NAMALWA (cell line): Measurements from ENCODE around the gene WNK1.
"Not testable (repeated sequence)": the region's sequence is repeated elsewhere in the genome, so short reads cannot be mapped to it uniquely, and the experiment has no call there.

Experiments used
- DNase-seq: peaks from one replicate; pipeline ENCODE4 v3.0.0-alpha.2; 2015; ENCODE audit warnings: low spot score

Gene WNK1

DNA sequence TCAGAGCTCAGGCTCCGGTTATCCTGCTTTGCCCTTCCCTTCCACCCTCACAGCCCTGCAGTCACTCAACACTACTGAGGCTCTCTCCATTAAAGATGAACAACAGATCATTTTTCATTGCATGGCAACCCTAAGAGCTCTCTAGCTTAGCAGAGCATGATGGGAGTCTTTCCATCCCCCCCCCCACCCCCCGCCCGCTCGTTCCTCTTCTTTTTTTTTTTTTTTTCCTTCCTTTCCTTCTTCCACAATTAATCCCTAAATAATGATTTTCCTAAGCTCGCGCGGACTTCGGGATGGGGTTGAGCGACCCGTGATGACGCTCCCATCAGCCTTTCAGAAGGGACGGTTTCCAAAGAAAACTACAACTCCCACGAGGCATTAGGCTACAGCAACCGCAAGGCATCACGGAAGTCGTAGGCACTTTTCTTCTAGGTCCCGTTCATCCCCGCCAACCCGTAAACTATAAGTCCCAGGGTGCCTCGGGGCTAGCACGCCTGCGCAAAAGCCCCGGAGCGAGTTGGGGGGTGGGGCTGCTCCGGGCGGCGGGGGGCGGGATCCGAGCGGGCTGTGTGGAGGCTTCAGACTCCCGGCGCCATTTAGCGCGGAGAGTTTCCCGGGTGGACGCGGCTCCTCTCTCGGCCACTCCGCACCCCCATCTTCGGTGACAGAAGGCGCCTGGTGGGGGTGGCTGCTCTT, at the start of gene WNK1:
TSS of gene WNK1 (plus strand) at position 581 of the 696 bp plus-strand sequence. CDS start 987 bp downstream, outside the sequence.
- peak; percentile 99 for DNase-seq

DNA sequence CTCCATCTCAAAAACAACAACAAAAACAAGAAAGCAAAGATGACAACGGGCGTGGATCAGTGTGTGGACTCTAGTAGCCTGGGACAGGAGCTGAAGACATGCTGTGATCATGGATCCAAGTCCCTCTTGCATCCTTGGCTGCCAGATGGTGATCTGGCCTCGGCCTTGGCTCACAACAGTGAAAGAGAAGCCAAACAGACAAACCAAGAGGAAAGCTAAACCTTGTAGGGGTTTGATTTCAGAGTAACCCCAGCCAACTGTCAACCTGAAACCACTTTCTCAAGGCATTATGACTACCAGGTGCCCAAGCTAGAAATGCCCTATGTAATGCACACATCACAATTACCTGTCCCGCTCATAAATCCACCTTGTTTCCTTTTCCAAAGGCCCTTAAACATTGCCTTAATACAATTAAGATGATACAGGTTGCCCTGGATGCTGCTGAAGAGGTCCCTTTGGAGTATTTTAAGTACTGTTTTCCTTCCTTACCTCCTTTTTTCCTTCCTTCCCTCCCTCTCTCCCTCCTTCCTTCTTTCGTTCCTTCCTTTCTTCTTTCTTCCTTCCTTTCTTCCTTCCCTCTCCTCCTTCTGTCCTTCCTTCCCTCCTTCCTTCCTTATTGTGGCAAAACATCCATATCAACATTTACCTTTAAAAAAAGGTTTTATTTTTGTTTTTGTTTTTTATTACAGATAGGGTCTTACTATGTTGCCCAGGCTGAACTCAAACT, 47.7 kb upstream of the WNK1 start:
- DNase-seq = no peak

DNA sequence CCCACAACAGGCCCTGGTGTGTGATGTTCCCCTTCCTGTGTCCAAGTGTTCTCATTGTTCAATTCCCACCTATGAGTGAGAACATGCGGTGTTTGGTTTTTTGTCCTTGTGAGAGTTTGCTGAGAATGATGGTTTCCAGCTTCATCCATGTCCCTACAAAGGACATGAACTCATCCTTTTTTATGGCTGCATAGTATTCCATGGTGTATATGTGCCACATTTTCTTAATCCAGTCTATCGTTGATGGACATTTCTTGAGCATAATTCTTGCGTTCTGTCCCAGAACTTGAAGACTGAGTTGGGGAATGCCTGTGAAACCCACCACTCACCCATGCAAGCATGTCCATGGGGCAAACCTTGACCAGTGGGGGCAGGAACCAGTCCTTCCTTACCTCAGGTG, 44.3 kb upstream of the WNK1 start:
- DNase-seq = not testable (repeated sequence)

DNA sequence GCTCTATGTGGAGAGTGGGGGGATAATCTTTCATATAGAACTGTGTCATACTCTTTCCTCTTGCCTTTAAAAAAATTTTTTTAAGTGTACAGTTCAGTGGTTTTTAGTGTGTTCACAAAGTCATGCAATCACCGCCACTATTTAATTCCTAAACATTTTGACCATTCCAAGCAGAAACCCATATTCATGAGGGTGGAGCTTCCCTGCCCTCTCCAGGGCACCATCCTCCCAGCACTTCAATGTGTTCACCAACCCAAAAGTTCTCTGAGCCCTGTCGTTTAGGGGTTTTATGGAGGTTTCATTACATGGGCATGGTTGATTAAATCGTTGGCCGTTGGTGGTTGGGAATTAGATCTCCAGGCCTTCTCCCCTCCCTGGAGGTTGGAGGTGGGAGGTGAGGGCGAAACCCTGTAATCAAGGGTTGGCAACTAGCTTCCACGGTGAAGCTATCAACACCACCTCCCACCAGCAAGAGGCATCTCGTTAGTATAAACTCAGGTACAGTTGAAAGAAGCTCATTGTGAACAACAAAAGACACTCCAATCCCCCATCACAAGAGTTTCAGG, 42.8 kb upstream of the WNK1 start:
- no peak for DNase-seq

DNA sequence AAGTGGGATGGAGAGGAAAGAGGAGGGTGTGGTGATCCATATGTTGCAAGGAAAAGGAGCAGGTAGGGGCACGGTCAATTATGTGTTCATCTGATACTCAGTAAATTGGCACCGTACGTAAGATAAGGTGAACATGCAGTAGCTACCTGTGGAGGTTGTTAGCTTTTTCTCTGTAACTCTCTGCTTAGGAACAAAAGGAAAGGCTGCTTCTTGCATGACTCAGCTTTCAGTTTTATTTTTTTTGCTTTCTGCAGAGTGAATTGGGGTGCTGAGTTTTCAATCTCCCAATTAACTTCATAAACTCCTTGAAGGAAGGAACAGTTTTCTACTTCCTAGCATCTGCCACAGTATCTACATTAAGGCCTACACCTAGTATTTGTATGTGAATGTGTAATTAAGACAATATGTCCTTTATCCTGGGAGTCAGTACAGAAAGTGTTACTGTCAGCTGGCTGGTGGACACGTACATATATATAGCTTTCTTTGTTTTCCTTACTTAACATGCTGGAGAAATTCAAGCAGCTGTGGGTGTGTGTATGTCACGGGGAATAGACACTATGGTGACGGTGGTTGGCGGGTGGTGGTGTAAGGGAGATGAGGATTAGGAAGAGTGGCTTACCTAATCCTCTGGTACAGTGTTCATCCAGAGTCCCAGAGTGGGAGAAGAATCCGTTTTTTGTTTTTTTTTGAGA, 40.1 kb upstream of the WNK1 start:
- no peak for DNase-seq

DNA sequence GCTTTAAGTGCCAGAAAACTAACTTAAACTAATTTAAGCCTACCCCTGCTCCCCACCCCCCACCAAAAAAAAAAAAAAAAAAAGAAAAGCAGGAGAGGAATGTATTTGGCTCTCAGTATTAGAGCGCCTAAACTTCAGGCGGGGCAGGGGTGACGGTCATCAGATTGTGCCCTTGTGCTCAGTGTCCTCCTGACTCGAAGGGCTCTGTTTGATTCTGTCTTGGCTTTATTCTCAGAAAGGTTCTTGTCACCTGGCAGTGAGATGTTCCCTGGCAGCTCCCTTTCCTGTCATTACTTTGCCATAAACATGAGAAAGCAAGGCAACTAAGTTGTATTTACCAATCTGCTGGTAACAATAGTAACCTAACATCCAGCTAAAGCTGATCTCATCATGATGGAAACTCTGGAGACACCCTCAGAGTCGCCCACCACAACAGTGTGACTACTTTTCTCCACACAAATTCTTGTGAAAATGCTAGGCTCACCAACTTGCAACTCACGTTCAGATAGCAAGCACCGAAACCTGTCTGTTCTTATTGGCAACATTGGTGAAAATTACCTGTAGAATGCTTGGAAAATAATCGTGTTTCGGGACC, 39.0 kb upstream of the WNK1 start:
- no peak for DNase-seq

DNA sequence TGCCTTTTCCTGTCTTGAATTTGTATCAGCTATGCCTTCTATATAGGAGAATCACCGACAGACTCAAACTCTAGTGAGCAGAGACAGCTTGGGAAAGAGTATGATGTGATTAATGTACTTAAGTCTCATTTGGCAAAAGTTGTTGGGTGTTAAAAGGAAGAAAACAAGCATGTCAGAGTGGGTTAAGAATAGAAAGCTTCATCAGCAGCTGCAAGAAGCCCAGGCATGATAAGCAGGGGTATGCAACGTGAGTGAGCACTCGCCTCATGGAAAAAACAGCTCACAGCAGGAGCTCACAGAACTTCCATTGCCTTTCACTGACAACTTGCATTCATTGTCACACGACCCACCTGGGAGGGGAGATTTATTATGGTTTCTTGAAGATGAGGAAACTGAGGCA, 35.9 kb upstream of the WNK1 start:
- peak; percentile 43 for DNase-seq

DNA sequence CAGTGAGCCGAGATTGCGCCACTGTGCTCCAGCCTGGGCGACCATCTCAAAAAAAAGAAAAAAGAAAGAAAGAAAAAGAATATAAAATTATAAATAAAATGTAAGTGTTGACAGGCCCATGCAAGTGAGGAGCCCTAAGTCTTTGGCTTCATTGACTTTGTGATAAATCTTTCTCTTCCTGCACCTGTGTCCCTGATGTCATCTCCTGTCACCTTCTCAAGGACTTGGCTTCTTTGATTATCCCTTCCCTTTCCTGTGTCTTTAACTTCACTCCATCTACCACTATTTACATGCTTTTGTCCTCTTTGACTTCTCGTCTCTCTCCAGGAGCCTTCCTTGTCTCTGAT, 33.6 kb upstream of the WNK1 start:
- peak; percentile 33 for DNase-seq

DNA sequence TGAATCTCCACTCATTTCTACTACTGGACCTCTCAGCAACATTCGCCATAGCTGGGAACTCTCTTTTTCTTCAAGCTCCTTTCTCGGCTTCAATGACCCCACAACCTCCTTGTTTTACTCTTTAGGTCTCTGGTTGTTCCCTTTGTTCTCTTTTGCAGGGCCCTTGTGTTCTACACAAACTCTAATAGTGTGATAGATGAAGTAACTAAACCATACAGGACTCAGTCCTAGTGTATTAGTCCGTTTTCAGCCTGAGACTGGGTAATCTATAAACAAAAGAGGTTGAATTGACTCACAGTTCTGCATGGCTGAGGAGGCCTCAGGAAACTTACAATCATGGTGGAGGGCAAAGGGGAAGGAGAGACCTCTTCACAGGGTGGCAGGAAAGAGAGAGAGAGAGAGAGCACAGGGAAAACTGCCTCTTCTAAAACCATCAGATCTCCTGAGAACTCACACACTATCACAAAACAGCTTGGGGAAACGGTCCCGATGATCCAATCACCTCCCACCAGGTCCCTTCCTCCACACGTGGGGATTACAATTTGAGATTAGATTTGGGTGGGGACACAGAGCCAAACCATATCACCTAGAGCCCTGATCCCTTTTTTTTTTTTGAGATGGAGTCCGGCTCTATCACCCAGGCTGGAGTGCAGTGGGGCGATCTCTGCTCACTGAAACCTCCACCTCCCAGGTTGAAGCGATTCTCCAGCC, 32.0 kb upstream of the WNK1 start:
- no peak for DNase-seq

DNA sequence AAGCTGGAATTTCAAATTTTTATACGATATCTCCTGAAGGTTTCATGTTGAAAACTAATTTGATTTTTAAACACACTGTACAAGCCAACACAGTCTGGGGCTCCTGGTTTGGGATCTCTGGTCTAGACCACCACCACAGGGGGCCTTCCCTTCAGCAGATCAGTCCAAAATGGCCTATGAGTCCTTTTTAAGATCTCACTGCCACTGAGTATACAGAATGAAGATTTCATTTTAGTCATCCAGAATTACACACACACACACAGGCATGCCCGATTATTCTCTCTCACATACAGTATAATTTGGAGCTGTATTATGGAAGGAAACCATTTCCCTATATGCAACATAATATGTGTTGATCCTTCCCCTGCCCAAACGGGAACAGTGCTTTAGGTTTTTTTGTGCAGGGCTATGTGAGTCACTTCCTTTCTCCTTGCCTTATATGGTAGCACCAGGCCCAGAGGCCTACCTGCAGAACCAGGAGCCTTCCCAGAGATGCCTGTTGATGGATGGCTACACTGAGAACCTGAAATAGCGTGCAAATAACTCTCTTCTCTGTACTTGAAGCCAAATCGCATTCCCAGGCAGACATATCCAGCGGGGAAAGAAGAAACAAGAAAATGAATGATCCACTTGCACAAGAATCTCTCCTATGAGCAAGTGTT, 28.1 kb upstream of the WNK1 start:
- DNase-seq = no peak

DNA sequence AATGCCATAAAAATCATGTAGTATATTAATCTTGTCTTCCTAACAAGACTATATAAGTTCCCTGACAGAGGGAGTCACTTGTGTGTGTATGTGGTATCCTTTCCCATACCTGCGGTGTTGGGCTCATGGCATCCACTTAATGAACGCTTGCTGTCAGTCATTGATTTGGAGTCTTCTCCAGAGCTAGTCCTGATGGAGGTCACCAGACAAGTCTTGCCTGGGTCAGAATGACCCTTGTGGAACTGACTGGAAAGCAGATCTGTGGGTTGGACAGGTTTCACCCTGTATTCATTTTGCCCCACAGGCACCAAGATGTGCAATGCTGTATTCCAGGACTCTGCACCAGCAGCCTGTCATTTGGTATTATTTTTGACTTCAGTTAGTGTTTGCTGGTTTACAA, 27.3 kb upstream of the WNK1 start:
- no peak for DNase-seq

DNA sequence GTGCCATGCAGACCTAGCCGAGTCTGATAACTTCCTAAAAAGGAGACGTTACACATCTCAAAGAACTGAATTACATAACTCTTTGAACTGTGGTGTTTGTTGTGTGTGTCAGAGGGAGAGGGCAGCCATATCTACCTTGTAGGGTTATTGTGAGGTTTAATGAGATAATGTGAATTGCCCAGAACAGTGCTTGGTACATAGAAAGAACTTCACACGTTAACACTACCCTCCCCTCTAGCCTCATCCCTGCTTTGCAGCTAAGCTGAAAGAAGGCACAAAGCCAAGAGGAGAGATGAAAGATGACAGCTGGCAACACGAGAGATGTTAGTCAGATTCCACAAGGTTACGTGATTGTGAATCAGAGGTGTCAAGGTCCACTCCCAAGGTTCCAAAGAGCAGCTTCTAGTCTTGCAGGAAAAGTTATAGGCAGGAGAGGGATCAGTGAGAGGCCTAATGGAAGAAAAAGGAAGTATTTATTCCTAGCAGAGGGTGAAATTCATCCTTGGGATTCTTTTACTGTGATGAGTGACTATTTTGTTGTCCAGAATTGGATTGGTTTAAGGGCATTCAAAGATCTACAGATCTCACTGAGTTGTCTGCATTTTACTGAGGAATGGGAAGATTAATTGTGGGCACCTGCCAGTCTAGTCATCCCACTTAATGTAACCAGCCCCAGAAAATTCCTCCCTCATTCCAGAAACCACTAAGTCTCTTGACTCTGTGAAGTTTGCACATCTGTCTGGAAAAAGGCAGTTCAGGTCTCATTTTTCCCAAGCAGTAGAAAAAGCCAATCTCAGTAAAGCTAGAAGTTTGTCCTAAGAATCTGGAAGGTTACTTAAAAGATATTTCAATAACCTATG, 25.9 kb upstream of the WNK1 start:
- DNase-seq = no peak

DNA sequence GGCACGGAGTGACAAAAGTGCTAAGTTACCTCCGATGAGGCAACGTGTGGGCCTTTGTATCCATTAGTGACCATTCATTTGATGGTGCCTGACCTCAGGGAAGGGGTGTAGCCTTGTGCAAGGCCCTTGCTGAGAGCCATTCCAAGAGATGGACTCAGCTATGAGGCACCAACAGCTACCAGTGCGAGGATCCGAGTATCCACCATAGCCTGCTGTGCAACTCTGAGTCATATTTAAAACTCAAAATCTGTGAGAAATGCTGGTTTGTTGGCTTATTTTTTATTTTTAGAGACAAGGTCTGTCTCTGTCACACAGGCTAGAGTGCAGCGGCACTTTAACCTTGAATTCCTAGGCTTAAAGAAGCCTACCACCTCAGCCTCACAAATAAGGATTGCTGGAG, 25.1 kb upstream of the WNK1 start:
- no peak for DNase-seq

DNA sequence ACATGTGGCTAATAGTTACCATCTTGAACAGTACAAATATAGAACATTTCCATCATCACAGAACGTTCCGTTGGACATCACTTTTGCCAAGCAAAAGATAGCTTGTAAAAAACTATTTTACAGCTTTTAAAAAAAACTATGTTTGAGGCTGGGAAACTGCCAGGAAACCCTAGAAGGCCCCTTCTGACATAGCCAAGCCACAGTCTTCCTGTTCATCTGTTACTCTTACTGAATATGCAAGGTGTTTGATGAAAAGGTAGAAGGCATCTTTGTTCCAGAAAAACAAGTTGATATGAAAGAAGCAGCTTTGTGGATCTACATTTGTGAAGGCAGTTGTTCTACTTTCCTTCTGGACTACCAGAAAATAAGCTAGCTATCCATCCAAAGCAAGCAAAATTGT, 23.6 kb upstream of the WNK1 start:
- no peak for DNase-seq

DNA sequence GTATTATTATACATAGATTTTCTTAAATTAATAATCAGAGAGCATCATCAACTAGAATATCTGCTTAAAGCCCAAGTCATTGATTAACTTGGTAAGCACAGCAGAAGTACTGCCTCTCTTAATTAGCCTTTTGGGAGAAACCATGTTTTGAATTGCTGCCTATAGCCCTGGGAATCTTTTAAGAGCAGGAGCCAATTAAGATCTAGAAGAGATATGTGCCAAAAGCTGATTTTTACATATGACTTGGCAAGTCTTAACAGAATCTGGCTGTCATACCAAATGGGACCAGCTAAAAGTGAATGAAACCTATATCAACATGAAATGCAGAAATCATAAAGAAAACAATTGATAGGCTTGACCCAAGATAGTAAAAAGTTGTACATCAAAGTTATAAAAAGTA, 23.2 kb upstream of the WNK1 start:
- no peak for DNase-seq

DNA sequence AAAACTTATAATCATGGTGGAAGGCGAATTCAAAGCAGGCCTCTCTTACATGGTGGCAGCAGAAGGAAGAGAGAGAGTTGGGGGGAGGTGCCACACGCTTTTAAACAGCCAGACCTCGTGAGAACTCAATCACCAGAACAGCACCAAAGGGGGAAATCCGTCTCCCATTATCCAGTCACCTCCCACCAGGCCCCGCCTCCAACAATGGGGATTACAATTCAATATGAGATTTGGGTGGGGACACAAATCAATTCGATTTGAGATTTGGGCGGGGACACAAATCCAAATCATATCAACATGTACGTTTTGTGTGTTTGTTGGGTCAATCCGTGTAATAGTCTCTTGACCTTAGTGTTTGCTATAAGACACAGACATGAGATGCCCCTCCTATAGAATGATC, 21.8 kb upstream of the WNK1 start:
- DNase-seq = no peak

DNA sequence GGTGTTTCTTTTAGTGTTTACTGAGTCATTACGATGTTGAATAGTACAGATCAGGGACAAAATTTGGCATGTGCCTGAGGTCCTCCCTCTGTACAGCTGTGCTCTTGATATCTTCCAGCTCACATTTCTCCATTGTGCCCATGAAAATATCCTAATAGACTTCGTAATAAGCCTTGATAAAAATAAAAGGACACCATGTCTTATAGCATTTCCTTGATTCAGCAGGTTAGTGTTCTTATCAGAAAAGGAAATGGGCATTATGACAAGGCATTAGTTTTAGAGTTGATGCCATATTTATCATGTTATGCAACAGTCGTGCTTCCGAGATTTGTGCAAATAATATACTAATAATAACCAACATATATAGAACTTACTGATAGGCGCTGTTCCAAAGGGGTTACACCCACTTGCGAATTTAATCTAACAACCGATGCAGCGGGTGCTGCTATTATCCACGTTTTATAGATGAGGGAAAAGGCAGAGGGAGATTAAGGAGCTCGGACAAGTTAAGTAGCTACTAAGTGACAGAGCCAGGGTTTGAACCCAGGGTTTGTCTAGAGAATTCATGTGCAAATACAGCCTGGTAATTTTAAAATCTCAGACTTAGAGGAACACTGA, 15.1 kb upstream of the WNK1 start:
- DNase-seq = no peak

DNA sequence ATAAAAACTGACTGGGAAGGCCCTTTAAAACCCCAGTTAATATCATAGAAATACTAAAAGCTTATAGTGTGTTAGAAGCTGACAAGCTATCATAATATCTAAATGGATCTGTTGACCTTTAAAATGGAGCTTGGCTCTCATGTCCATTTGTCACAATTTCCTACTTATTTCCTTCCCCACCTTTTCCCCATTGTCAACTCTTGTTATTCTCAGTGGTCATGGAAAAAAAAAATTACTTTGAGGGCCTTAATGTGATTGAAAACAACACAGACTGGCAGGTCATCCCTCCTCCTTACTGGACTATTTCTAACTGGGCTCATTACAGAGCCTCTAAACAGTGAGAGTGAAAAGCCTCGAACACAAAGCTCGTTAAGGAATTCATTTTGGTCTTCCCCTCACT, 13.7 kb upstream of the WNK1 start:
- no peak for DNase-seq

DNA sequence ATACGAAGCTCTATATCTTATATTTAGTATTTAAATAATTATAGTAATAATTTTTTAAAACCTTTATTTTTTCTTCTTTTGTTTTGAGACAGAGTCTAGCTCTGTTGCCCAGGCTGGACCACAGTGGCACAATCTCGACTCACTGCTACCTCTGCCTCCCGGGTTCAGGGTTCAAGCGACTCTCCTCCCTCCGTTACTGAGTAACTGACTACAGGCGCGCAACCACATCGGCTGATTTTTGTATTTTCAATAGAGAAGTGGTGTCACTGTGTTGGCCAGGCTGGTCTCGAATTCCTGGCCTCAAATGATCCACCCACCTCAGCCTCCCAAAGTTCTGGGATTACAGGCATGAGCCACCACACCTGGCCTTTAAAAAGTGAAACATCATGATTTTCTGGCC, 13.0 kb upstream of the WNK1 start:
- DNase-seq = no peak

DNA sequence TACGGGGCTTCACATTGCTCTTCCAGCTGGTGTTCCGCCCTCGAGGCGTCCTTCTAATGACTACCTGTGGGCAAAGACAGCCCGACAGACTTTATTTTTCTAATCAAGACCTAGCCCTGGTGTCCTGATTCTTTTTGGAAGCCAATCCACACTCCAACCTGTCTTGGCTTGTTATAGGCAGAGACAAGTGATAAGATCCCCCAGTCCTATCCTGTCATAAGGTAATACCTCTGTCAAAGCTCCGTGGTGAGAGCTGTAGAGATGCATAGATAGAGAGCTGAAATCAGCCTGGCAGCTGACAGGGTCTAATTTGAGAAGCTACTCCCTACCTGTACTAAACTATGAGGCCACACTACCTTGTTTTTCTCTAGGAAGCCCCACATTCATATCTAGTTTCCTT, 11.5 kb upstream of the WNK1 start:
- no peak for DNase-seq
